ENCODE measurements around the gene LEUTX.
"Not testable (repeated sequence)": the region's sequence is repeated elsewhere in the genome, so short reads cannot be mapped to it uniquely, and the experiment has no call there.

Gene LEUTX

GRCh38 chr19:39788244-39788643 is 9.6 kb downstream of the LEUTX start:
- DNase-seq (ENCODE audit: low read depth) = no peak

- peak; percentile 54 for DNase-seq (ENCODE audit: low read depth)
Observed at GRCh38 chr19:39792999-39793546, 14.4 kb downstream of the LEUTX start.

- DNase-seq (ENCODE audit: low read depth) = no peak
Observed at GRCh38 chr19:39795001-39795400, 16.3 kb downstream of the LEUTX start.

- DNase-seq (ENCODE audit: low read depth) = no peak
Observed at GRCh38 chr19:39796000-39796498, 17.4 kb downstream of the LEUTX start.

- no peak for DNase-seq (ENCODE audit: low read depth)
Observed at GRCh38 chr19:39797083-39797482, 18.4 kb downstream of the LEUTX start.

GRCh38 chr19:39802958-39803357 is 24.3 kb downstream of the LEUTX start:
- no peak for DNase-seq (ENCODE audit: low read depth)

GRCh38 chr19:39805104-39805503 is 26.4 kb downstream of the LEUTX start:
- DNase-seq (ENCODE audit: low read depth) = no peak

GRCh38 chr19:39807846-39808364 is 29.3 kb downstream of the LEUTX start:
- no peak for DNase-seq (ENCODE audit: low read depth)

GRCh38 chr19:39808688-39809087 is 30.0 kb downstream of the LEUTX start:
- DNase-seq (ENCODE audit: low read depth) = not testable (repeated sequence)

GRCh38 chr19:39809368-39809767 is 30.7 kb downstream of the LEUTX start:
- DNase-seq (ENCODE audit: low read depth) = no peak

- DNase-seq (ENCODE audit: low read depth) = no peak
Observed at GRCh38 chr19:39810424-39810823, 31.8 kb downstream of the LEUTX start.

- no peak for DNase-seq (ENCODE audit: low read depth)
Observed at GRCh38 chr19:39811064-39811463, 32.4 kb downstream of the LEUTX start.

GRCh38 chr19:39813264-39813993 is 34.8 kb downstream of the LEUTX start:
- DNase-seq (ENCODE audit: low read depth) = no peak

- not testable (repeated sequence) for DNase-seq (ENCODE audit: low read depth)
Observed at GRCh38 chr19:39814111-39814510, 35.5 kb downstream of the LEUTX start.

- no peak for DNase-seq (ENCODE audit: low read depth)
Observed at GRCh38 chr19:39814595-39814994, 35.9 kb downstream of the LEUTX start.

- DNase-seq (ENCODE audit: low read depth) = no peak
Observed at GRCh38 chr19:39816287-39817048, 37.8 kb downstream of the LEUTX start.

GRCh38 chr19:39817888-39818561 is 39.4 kb downstream of the LEUTX start:
- no peak for DNase-seq (ENCODE audit: low read depth)

GRCh38 chr19:39818626-39819097 is 40.0 kb downstream of the LEUTX start:
- DNase-seq (ENCODE audit: low read depth) = no peak

- DNase-seq (ENCODE audit: low read depth) = no peak
Observed at GRCh38 chr19:39819786-39820185, 41.1 kb downstream of the LEUTX start.

GRCh38 chr19:39820696-39821095 is 42.0 kb downstream of the LEUTX start:
- no peak for DNase-seq (ENCODE audit: low read depth)

GRCh38 chr19:39823686-39824085 is 45.0 kb downstream of the LEUTX start:
- DNase-seq (ENCODE audit: low read depth) = no peak
